K562 (cell line): ENCODE results near the gene PEX13. TPM values are rescaled to one million over a fixed set of nuclear protein-coding genes. Genes with fewer than 3 reads are reported as not detected.

Experiments used
- CBFA2T3 ChIP-seq: fragments of 450-650 bp; IDR thresholded peaks from 2 replicates; pipeline ENCODE4 v1.6.1; 2017
- DACH1 ChIP-seq: fragments of 450-650 bp; IDR thresholded peaks from 2 replicates; pipeline ENCODE4 v1.6.1; 2018; ENCODE audit not compliant: partially characterized antibody
- FOS ChIP-seq: IDR thresholded peaks from 3 replicates; pipeline ENCODE4 v1.6.1; 2011; ENCODE audit not compliant: insufficient read length; ENCODE audit errors: extremely low read depth
- HIVEP1 ChIP-seq: fragments of 250-450 bp; sonication (Bioruptor Pico); IDR thresholded peaks from 2 replicates; pipeline ENCODE4 v1.4.0; 2020; ENCODE audit warnings: mild to moderate bottlenecking
- HMGN3 ChIP-seq: IDR thresholded peaks from 2 replicates; pipeline ENCODE4 v1.6.1; 2011; ENCODE audit warnings: borderline replicate concordance, low read depth, mild to moderate bottlenecking, mixed read lengths, low read length; ENCODE audit not compliant: insufficient read length; ENCODE audit errors: extremely low read depth
- HNRNPLL ChIP-seq: fragments of 200-400 bp; formaldehyde crosslinking; IDR thresholded peaks from 2 replicates; pipeline ENCODE4 v1.6.1; 2017; ENCODE audit warnings: low read length, low read depth, mild to moderate bottlenecking; ENCODE audit not compliant: poor library complexity, severe bottlenecking
- JUN ChIP-seq, 2 experiments: sonication (generic) in 1 of 2; formaldehyde crosslinking in 1 of 2; IDR thresholded peaks; 2 replicates each; pipeline versions ENCODE4 v1.6.1 to v1.8.0; 2012 to 2022; ENCODE audit warnings: borderline replicate concordance in 2 of 2, mild to moderate bottlenecking in 2 of 2, improper control_type of control experiment in 1 of 2, low read depth in 1 of 2, low read length in 1 of 2, missing genetic modification reagents in 1 of 2
- MAFF ChIP-seq: IDR thresholded peaks from 2 replicates; pipeline ENCODE4 v1.6.1; 2012; ENCODE audit warnings: low read length, improper control_type of control experiment
- MTA1 ChIP-seq: fragments of 450-650 bp; IDR thresholded peaks from 2 replicates; pipeline ENCODE4 v1.6.1; 2017; ENCODE audit warnings: borderline replicate concordance
- MXI1 ChIP-seq: IDR thresholded peaks from 2 replicates; pipeline ENCODE4 v1.6.1; 2011; ENCODE audit warnings: low read depth, mild to moderate bottlenecking, improper control_type of control experiment, low read length
- POLR2A ChIP-seq: fragments of 450-650 bp; conservative IDR thresholded peaks from 2 replicates; pipeline ENCODE4 v1.6.1; 2016
- POLR2B ChIP-seq: fragments of 450-650 bp; IDR thresholded peaks from 2 replicates; pipeline ENCODE4 v1.6.1; 2018; ENCODE audit warnings: low read depth; ENCODE audit not compliant: partially characterized antibody
- RNF2 ChIP-seq: sonication (generic); IDR thresholded peaks from 2 replicates; pipeline ENCODE4 v1.6.1; 2016
- SMAD4 ChIP-seq: fragments of 250-450 bp; sonication (Bioruptor Pico); conservative IDR thresholded peaks from 2 replicates; pipeline ENCODE4 v1.8.0; 2021; ENCODE audit warnings: inconsistent platforms, mild to moderate bottlenecking, moderate library complexity
- ZBTB17 ChIP-seq: fragments of 450-650 bp; formaldehyde crosslinking; IDR thresholded peaks from 2 replicates; pipeline ENCODE4 v1.4.0; 2020; ENCODE audit warnings: mild to moderate bottlenecking
- ZFPM2 ChIP-seq: fragments of 250-450 bp; sonication (Bioruptor Pico); IDR thresholded peaks from 2 replicates; pipeline ENCODE4 v1.5.1; 2022; ENCODE audit warnings: mild to moderate bottlenecking
- polyA plus RNA-seq, 8 experiments: library from polyadenylated mRNA; depleted of rRNA in 4 of 8; stranded (reverse) in 5 of 8; unstranded in 3 of 8; fragments of >200 nt; fragmentation: Nextera tagmentation in 2 of 8; fragmentation: Illumina TruSeq in 1 of 8; extraction: Ambion mirVana in 2 of 8; extraction: Trizol in 1 of 8; gene quantifications; 2 replicates each; pipeline versions ENCODE4 v1.2.1 to v1.2.3, GENCODE V29; 2011 to 2014; ENCODE audit warnings: inconsistent platforms in 1 of 8, missing spikeins in 1 of 8
- total RNA-seq, 7 experiments: library from RNA; depleted of rRNA in 6 of 7; stranded (reverse); fragments of >200 nt in 6 of 7; fragmentation: Illumina TruSeq in 2 of 7; extraction: Trizol in 2 of 7; gene quantifications; 2 replicates each; pipeline versions ENCODE4 v1.2.1 to v1.2.3, GENCODE V29; 2011 to 2021; ENCODE audit warnings: low replicate concordance in 1 of 7
- TF ChIP-seq, protein P1 (sequence below): fragments of 450-650 bp; IDR thresholded peaks from 2 replicates; pipeline ENCODE4 v1.6.1; 2017; ENCODE audit warnings: antibody characterized with exemption
- TF ChIP-seq, protein P2 (sequence below): sonication (generic); formaldehyde crosslinking; IDR thresholded peaks from 2 replicates; pipeline ENCODE4 v1.5.0; 2020; ENCODE audit warnings: missing genetic modification reagents
- TF ChIP-seq, protein P3 (sequence below): fragments of 450-650 bp; conservative IDR thresholded peaks from 2 replicates; pipeline ENCODE4 v1.6.1; 2016; ENCODE audit warnings: missing genetic modification characterization, low read depth, mild to moderate bottlenecking, control low read depth, missing compliant biosample characterization
- TF ChIP-seq, protein P4 (sequence below): fragments of 450-650 bp; conservative IDR thresholded peaks from 2 replicates; pipeline ENCODE4 v1.6.1; 2016; ENCODE audit warnings: missing genetic modification characterization, low read depth, mild to moderate bottlenecking, missing compliant biosample characterization, moderate library complexity
- TF ChIP-seq, protein P5 (sequence below): fragments of 450-650 bp; IDR thresholded peaks from 2 replicates; pipeline ENCODE4 v1.6.1; 2016; ENCODE audit warnings: low read depth, mild to moderate bottlenecking, moderate library complexity

Gene PEX13
- total and polyA plus RNA-seq, 9 of the 15 experiments (the other 6 are each of a cell fraction or from before 2014, with no cell fraction given), result 4.0 to 30.4 (median 18.8) TPM

DNA sequence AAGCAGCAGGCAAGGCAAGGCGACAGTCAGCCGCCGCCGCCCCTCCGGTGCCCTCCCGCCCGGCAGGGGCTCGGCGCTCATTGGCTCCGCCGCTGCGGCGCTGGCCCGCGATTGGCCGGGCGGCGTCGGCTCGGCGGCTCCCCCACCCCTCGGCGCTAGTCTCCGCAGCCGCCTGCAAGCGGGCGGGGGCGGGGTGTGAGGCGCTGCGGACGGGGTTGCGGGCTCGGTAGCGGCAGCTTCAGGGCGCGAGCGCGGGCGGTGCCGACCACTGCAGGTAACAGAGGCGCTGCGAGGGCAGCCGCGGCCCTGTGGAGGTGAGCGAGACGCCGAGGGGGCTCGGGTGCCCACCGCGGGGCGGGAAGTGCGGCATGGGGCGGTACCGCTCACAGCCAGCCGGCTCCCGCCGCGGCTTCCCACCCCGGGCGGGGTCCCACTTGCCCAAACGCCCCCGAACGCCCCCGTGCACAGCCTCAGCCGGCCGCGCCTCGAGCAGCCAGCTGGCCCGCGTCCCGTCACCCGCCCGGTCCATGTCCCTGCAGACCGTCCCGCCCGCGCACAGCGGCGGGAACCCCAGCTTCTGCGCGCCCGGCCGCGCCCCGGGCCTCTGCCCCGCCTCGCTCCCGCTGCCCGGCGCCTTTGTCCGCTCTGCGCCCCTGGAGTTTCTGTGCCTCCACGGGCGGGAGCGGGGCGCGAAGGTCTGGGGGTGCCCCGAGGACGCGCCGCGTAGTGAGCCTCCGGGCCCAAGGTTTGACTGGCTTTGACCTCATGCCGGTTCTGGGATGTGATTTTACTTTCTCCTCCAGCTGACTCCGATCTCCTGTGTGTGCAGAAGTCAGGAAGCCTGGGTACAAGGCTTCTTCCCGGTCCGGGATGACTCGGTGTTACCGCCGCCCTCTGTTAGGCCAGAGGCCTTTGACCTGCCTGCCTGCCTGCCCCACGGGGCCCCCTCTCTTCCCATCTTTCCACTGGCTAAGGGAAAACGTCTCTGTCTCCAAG lies 48.5 kb downstream of the PEX13 start, which contains the start of gene SANBR (continued):
- TF ChIP-seq HIVEP1 (CRISPR knock-in tag) (no peak), CBFA2T3 (no peak), MAFF (no peak), FOS (peak; percentile 88), POLR2A (0 out of 2 replicates have a peak, but pooled peaks have one; percentile 40), JUN (IDR thresholded peaks at IDR 0.05; ENCODE audit: borderline replicate concordance, low read depth, low read length) (peak; percentile 22; the same call in 1 of the 2 replicates), JUN (CRISPR knock-in tag; IDR thresholded peaks at IDR 0.05; ENCODE audit: borderline replicate concordance) (no peak), HMGN3 (peak; percentile 63), RNF2 (0 out of 2 replicates have a peak, but pooled peaks have one; percentile 18), ZFPM2 (no peak), POLR2B (no peak), MTA1 (no peak), DACH1 (no peak), ZBTB17 (no peak; the same call in 1 of the 2 replicates), MXI1 (no peak), HNRNPLL (no peak), SMAD4 (CRISPR knock-in tag) (peak; percentile 47)
- TF ChIP-seq, protein P1, sequence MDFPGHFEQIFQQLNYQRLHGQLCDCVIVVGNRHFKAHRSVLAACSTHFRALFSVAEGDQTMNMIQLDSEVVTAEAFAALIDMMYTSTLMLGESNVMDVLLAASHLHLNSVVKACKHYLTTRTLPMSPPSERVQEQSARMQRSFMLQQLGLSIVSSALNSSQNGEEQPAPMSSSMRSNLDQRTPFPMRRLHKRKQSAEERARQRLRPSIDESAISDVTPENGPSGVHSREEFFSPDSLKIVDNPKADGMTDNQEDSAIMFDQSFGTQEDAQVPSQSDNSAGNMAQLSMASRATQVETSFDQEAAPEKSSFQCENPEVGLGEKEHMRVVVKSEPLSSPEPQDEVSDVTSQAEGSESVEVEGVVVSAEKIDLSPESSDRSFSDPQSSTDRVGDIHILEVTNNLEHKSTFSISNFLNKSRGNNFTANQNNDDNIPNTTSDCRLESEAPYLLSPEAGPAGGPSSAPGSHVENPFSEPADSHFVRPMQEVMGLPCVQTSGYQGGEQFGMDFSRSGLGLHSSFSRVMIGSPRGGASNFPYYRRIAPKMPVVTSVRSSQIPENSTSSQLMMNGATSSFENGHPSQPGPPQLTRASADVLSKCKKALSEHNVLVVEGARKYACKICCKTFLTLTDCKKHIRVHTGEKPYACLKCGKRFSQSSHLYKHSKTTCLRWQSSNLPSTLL, result peak; percentile 97
- TF ChIP-seq, protein P2, sequence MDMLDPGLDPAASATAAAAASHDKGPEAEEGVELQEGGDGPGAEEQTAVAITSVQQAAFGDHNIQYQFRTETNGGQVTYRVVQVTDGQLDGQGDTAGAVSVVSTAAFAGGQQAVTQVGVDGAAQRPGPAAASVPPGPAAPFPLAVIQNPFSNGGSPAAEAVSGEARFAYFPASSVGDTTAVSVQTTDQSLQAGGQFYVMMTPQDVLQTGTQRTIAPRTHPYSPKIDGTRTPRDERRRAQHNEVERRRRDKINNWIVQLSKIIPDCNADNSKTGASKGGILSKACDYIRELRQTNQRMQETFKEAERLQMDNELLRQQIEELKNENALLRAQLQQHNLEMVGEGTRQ (CRISPR knock-in tag), result no peak
- TF ChIP-seq, protein P3, sequence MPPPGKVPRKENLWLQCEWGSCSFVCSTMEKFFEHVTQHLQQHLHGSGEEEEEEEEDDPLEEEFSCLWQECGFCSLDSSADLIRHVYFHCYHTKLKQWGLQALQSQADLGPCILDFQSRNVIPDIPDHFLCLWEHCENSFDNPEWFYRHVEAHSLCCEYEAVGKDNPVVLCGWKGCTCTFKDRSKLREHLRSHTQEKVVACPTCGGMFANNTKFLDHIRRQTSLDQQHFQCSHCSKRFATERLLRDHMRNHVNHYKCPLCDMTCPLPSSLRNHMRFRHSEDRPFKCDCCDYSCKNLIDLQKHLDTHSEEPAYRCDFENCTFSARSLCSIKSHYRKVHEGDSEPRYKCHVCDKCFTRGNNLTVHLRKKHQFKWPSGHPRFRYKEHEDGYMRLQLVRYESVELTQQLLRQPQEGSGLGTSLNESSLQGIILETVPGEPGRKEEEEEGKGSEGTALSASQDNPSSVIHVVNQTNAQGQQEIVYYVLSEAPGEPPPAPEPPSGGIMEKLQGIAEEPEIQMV (tag), result peak; percentile 97
- TF ChIP-seq, protein P4, sequence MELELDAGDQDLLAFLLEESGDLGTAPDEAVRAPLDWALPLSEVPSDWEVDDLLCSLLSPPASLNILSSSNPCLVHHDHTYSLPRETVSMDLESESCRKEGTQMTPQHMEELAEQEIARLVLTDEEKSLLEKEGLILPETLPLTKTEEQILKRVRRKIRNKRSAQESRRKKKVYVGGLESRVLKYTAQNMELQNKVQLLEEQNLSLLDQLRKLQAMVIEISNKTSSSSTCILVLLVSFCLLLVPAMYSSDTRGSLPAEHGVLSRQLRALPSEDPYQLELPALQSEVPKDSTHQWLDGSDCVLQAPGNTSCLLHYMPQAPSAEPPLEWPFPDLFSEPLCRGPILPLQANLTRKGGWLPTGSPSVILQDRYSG, result no peak
- TF ChIP-seq, protein P5, sequence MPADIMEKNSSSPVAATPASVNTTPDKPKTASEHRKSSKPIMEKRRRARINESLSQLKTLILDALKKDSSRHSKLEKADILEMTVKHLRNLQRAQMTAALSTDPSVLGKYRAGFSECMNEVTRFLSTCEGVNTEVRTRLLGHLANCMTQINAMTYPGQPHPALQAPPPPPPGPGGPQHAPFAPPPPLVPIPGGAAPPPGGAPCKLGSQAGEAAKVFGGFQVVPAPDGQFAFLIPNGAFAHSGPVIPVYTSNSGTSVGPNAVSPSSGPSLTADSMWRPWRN, result no peak
